Measurements from ENCODE around the gene SLC38A11. TPM values are rescaled to one million over a fixed set of nuclear protein-coding genes. Genes with fewer than 3 reads are reported as not detected.

SLC38A11 gene
- total RNA-seq, 1 experiment from 2014 or later = not detected

DNA sequence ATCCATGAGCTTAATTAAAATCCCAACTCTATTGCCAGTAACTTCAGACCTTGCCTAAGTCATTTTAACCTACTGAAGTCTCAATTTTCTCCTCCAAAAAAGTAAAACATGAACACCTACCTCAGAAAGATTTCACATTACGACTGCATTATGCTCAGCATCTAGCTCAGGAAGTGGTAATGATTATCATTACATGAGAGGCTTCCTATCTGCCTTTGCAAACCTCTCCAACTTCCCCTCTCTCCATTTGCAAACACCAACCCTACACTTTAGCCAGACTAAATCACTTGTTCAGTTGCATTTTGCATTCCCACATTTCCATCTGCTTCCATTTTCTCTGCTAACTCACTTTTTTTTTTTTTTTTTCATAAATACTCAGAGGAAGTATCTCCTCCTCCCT, 6.8 kb downstream of the SLC38A11 start (continued):
- TF ChIP-seq CEBPB (IDR thresholded peaks at IDR 0.05; ENCODE audit: low read depth) (no peak), POLR2A (IDR thresholded peaks at IDR 0.05; ENCODE audit: borderline replicate concordance, extremely low read depth, insufficient read depth, insufficient read length) (no peak), YY1 (IDR thresholded peaks at IDR 0.05; ENCODE audit: extremely low read depth, insufficient replicate concordance, low read depth, low read length) (no peak), EZH2phosphoT487 (IDR thresholded peaks at IDR 0.05; ENCODE audit: borderline replicate concordance) (no peak)
- TF ChIP-seq, protein P1, sequence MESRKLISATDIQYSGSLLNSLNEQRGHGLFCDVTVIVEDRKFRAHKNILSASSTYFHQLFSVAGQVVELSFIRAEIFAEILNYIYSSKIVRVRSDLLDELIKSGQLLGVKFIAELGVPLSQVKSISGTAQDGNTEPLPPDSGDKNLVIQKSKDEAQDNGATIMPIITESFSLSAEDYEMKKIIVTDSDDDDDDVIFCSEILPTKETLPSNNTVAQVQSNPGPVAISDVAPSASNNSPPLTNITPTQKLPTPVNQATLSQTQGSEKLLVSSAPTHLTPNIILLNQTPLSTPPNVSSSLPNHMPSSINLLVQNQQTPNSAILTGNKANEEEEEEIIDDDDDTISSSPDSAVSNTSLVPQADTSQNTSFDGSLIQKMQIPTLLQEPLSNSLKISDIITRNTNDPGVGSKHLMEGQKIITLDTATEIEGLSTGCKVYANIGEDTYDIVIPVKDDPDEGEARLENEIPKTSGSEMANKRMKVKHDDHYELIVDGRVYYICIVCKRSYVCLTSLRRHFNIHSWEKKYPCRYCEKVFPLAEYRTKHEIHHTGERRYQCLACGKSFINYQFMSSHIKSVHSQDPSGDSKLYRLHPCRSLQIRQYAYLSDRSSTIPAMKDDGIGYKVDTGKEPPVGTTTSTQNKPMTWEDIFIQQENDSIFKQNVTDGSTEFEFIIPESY (IDR thresholded peaks at IDR 0.05; ENCODE audit: extremely low read depth, insufficient replicate concordance, low read length) = no peak

DNA sequence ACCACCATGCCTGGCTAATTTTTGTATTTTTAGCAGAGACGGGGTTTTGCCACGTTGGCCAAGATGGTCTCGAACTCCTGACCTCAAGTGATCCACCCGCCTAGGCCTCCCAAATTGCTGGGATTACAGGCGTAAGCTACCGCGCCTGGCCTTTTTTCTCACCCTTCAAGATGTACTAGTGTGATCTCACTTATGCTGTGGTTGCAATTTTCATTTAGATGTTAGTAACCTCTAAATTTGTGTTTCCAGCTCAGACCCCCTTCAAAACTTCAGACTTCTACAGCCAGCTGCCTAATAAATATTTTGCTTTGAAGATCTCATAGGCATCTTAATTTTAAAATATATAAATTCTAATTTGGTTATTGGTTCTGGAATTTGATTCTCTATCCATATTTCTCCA, 8.0 kb downstream of the SLC38A11 start:
- intact Hi-C loops (cut with micrococcal nuclease) = no loop called here
- H3K9me3 ChIP-seq (ENCODE audit: control insufficient read depth in 1 of 2, insufficient read depth in 1 of 2, low read depth in 1 of 2, low read length in 2 of 2) = no peaks in the 10 kb centered on the region
- H3K27me3 ChIP-seq (ENCODE audit: insufficient read depth, low read length) = no peaks in the 10 kb centered on the region
- no TSS peak for BruUV-seq (replicated peaks)
- H3K36me3 ChIP-seq (ENCODE audit: control insufficient read depth in 1 of 2, insufficient read depth in 2 of 2, low read length in 2 of 2) = no peaks in the 10 kb centered on the region
- no peaks in the 10 kb centered on the region for H4K20me1 ChIP-seq (ENCODE audit: insufficient read depth)
- DNase-seq (ENCODE audit: low read depth, low spot score) (no peak), ATAC-seq (no peak)
- H3K9me2 ChIP-seq (ENCODE audit: insufficient read depth) = no peaks in the 10 kb centered on the region
- ChIA-PET RAD21 (ENCODE audit: low non-redundant PET in 1 of 2, low total read pairs in 2 of 2, uncharacterized antibody in 2 of 2, unreplicated experiment in 2 of 2) (no interaction called here), CTCF (no interaction called here), POLR2A (no interaction called here)
- no peaks in the 10 kb centered on the region for H3K4me1 ChIP-seq (ENCODE audit: control insufficient read depth in 1 of 2, insufficient read depth in 2 of 2, low read length in 2 of 2)
- H3K4me2 ChIP-seq (ENCODE audit: low read length) = no peak overlapping the region
- TF ChIP-seq ELF1 (IDR thresholded peaks at IDR 0.05; ENCODE audit: borderline replicate concordance, low read depth) (no peak), JUND (IDR thresholded peaks at IDR 0.05) (no peak), SIN3A (IDR thresholded peaks at IDR 0.05; ENCODE audit: low read depth) (no peak), EZH2 (IDR thresholded peaks at IDR 0.05) (no peak), ZFX (IDR thresholded peaks at IDR 0.05) (no peak), ZNF274 (IDR thresholded peaks at IDR 0.05; ENCODE audit: low read depth, low read length) (no peak), YY1 (IDR thresholded peaks at IDR 0.05; ENCODE audit: extremely low read depth, insufficient replicate concordance, low read depth, low read length) (no peak)
- TF ChIP-seq, protein P1 (IDR thresholded peaks at IDR 0.05; ENCODE audit: extremely low read depth, insufficient replicate concordance, low read length) = no peak
- no peaks in the 10 kb centered on the region for H3K79me2 ChIP-seq (ENCODE audit: insufficient read depth, low read length)
- H2AFZ ChIP-seq (ENCODE audit: low read depth, low read length, poor library complexity, severe bottlenecking) = no peak overlapping the region
- H3K4me3 ChIP-seq (replicated peaks in 1 of 2; ENCODE audit: low read depth in 1 of 2, low read length in 2 of 2) = no peak overlapping the region
- no peak overlapping the region for H3K9ac ChIP-seq (ENCODE audit: low read length)
- no peak overlapping the region for H3K27ac ChIP-seq (ENCODE audit: low read depth, low read length)

All from HCT116 (cell line).